Measurements from ENCODE around the gene DAAM1.

DAAM1 gene

DNA sequence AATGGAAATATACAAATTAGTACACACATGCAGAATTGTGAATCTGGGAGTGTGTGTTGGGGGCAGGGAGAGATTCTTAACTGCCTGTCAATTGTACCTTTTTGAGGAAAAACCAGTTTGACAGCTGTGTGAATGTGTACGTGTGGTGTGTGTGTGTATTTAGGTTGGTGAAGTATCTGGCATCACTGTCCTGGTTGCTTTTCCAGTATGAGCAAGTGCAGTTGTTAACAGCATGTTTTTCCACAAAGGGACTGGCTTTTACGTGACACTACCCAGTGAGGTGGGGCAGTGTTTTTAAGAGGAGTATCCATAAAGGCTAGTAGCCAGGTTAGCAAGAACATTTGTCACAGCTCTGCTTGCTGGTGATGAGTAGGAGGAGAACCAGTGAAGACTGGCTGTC lies 56.1 kb downstream of the DAAM1 start:
- H3K4me3 ChIP-seq (ENCODE audit: low read depth, low read length) = no peak overlapping the region
- H3K9ac ChIP-seq (ENCODE audit: low read depth, low read length) = no peak overlapping the region
- no peak overlapping the region for H3K27ac ChIP-seq (ENCODE audit: low read depth, low read length)
- H3K9me3 ChIP-seq (ENCODE audit: control insufficient read depth, insufficient read depth, low read length) = no peaks in the 10 kb centered on the region
- peaks cover 13% of the 10 kb centered on the region; the same call in 1 of the 2 replicates for H3K4me1 ChIP-seq (ENCODE audit: control insufficient read depth, insufficient read depth, low read length)
- H3K36me3 ChIP-seq (ENCODE audit: control insufficient read depth, insufficient read depth, low read length) = no peaks in the 10 kb centered on the region
- no peaks in the 10 kb centered on the region for H3K27me3 ChIP-seq (ENCODE audit: control insufficient read depth, insufficient read depth, low read length)

DNA sequence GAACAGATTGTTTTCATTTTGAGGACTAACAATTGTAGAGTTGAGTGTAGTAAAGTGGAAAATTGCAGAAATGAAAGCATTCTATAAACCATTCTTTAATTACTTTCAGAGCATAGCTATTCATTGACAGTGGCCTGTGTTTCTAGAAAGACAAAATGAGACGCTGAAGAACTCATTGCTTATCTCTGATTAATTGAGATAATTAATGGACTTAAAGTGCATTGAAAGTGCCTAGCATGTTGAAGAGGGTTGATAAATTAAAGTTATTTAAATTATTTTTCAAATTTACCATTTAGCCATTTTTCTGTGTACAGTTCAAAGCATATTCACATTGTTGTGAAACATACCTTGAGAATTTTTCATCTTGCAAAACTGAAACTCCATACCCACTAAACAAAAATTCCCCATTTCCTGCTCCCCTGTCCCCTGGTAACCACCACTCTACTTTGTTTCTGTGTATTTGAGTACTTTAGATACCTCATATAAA lies 57.4 kb downstream of the DAAM1 start:
- Histone ChIP-seq H3K9ac (ENCODE audit: low read depth, low read length) (no peak overlapping the region), H3K4me1 (ENCODE audit: control insufficient read depth, insufficient read depth, low read length) (peaks cover 13% of the 10 kb centered on the region; the same call in 1 of the 2 replicates), H3K27ac (ENCODE audit: low read depth, low read length) (no peak overlapping the region), H3K27me3 (ENCODE audit: control insufficient read depth, insufficient read depth, low read length) (no peaks in the 10 kb centered on the region), H3K4me3 (ENCODE audit: low read depth, low read length) (no peak overlapping the region), H3K36me3 (ENCODE audit: control insufficient read depth, insufficient read depth, low read length) (no peaks in the 10 kb centered on the region), H3K9me3 (ENCODE audit: control insufficient read depth, insufficient read depth, low read length) (no peaks in the 10 kb centered on the region)

DNA sequence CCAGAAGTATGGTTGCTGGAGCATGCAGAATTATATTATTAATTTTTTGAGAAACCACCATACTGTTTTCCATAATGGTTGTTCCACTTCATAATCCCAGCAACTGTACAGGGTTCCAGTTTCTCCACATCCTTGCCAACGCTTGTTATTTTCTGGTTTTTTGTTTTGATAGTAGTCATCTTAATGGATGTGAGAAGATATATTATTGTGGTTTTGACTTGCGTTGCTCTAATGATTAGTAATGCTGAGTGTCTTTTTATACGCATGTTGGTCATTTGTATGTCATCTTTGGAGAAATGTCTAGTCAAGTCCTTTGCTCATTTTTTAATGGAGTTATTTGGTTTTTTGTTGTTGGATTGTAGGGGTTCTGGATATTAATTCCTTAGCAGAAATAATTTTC lies 58.1 kb downstream of the DAAM1 start:
- Histone ChIP-seq H3K27ac (ENCODE audit: low read depth, low read length) (no peak overlapping the region), H3K4me1 (ENCODE audit: control insufficient read depth, insufficient read depth, low read length) (peaks cover 13% of the 10 kb centered on the region; the same call in 1 of the 2 replicates), H3K4me3 (ENCODE audit: low read depth, low read length) (no peak overlapping the region), H3K9me3 (ENCODE audit: control insufficient read depth, insufficient read depth, low read length) (no peaks in the 10 kb centered on the region), H3K27me3 (ENCODE audit: control insufficient read depth, insufficient read depth, low read length) (no peaks in the 10 kb centered on the region), H3K9ac (ENCODE audit: low read depth, low read length) (no peak overlapping the region), H3K36me3 (ENCODE audit: control insufficient read depth, insufficient read depth, low read length) (no peaks in the 10 kb centered on the region)

DNA sequence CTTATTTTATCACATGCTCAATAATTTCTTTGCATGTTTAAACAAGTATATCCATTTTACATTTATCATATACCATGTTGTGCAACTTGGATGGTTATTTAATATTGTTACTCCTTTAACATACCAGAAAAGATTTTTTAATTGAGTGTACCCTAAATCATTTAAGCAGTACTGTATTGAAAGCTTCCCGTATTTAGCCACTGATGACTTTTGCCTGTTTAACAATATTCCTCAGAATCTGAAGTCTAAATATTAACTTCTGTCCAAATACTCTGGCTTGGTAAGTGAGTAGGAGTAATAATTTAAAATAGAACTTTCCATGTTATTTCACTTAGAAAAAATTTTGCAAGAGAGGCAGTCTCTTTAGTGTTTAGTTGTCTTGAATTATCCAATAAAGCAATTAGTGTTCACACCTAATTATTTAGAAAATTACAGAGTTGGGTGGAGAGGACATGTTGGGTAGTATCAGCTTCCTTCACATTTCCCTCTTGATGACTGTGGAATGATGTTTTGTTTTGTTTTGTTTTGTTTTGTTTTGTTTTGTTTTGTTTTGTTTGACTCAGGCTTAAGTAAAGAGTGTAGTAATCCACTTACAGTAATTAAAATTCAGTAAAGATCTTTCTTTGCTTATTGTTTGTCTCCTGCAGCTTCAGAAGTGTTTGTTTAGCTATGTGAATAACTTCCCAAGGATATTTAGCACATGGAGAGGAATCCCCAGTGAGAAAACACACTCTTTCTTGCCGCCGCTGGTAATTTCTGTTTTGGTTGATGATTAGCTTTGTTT lies 59.5 kb downstream of the DAAM1 start:
- Histone ChIP-seq H3K9ac (ENCODE audit: low read depth, low read length) (no peak overlapping the region), H3K27ac (ENCODE audit: low read depth, low read length) (no peak overlapping the region), H3K9me3 (ENCODE audit: control insufficient read depth, insufficient read depth, low read length) (no peaks in the 10 kb centered on the region), H3K4me1 (ENCODE audit: control insufficient read depth, insufficient read depth, low read length) (peaks cover 26% of the 10 kb centered on the region), H3K36me3 (ENCODE audit: control insufficient read depth, insufficient read depth, low read length) (no peaks in the 10 kb centered on the region), H3K27me3 (ENCODE audit: control insufficient read depth, insufficient read depth, low read length) (no peaks in the 10 kb centered on the region), H3K4me3 (ENCODE audit: low read depth, low read length) (no peak overlapping the region)

DNA sequence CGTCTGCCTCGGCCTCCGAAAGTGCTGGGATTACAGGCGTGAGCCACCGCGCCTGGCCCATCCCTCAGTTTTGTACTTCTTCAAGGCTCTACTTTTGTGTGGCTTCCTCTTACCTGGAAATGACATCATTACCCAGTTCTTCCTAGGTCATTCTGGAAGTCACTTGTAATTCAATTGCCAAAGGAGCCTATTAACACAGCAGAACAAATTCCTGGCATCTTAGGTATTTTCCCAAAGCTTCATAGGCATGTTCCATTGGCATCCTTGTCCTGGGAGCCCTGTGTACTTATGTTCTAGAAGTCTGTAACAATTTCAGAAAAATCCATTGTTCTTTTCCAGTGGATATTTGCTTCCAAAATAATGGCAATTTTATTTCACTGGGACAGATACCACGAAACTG lies 60.6 kb downstream of the DAAM1 start:
- no peaks in the 10 kb centered on the region for H3K36me3 ChIP-seq (ENCODE audit: control insufficient read depth, insufficient read depth, low read length)
- H3K4me1 ChIP-seq (ENCODE audit: control insufficient read depth, insufficient read depth, low read length) = peaks cover 33% of the 10 kb centered on the region
- no peak overlapping the region for H3K4me3 ChIP-seq (ENCODE audit: low read depth, low read length)
- no peaks in the 10 kb centered on the region for H3K27me3 ChIP-seq (ENCODE audit: control insufficient read depth, insufficient read depth, low read length)
- H3K27ac ChIP-seq (ENCODE audit: low read depth, low read length) = no peak overlapping the region
- no peak overlapping the region for H3K9ac ChIP-seq (ENCODE audit: low read depth, low read length)
- no peaks in the 10 kb centered on the region for H3K9me3 ChIP-seq (ENCODE audit: control insufficient read depth, insufficient read depth, low read length)

DNA sequence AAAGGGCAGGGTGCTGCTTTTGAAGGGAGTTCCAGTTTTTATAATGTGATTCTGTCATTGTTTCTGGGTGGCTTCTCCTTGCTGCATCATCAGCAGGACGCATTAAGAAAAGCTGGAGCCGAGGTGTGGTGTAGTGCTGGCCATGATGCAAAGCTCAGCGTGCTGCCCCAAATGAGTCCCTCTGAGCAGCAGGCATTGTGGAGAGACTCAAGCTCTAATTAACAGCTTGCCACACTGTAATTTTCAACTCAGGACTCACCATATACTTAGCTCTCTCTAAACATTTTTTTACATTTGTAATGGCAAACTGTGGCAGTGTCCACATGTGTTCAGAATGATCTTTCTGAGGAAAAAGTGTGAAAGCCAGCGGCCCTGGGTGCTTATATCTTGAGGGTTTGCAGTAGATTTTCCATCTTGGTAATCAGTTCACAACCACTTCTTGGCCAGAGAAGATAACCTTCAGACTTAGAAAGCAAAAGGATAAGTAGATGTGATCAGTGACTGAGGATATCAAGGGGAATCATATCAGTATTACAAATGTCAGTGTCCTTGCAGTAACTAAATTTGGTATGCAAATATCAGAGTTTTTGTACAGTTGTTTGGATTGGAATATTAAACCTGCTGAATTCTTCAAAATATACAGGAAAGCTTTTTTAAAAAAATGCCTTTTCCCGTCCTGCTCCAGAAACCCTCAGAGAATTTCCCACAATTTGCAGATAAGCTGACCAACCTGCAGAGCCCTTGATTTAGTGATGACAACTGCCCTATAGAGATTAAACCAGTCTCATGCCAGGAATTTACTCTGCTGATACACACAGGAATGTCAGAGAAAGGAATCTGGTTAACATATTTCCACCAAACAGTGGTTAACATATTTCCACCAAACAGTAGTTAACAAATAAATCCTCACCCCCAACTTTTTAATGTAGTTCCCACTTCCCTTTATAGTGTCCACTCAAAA lies 63.6 kb downstream of the DAAM1 start:
- Histone ChIP-seq H3K27me3 (ENCODE audit: control insufficient read depth, insufficient read depth, low read length) (no peaks in the 10 kb centered on the region), H3K9ac (ENCODE audit: low read depth, low read length) (no peak overlapping the region), H3K4me1 (ENCODE audit: control insufficient read depth, insufficient read depth, low read length) (peaks cover 47% of the 10 kb centered on the region), H3K9me3 (ENCODE audit: control insufficient read depth, insufficient read depth, low read length) (no peaks in the 10 kb centered on the region), H3K4me3 (ENCODE audit: low read depth, low read length) (no peak overlapping the region), H3K27ac (ENCODE audit: low read depth, low read length) (no peak overlapping the region), H3K36me3 (ENCODE audit: control insufficient read depth, insufficient read depth, low read length) (no peaks in the 10 kb centered on the region)

DNA sequence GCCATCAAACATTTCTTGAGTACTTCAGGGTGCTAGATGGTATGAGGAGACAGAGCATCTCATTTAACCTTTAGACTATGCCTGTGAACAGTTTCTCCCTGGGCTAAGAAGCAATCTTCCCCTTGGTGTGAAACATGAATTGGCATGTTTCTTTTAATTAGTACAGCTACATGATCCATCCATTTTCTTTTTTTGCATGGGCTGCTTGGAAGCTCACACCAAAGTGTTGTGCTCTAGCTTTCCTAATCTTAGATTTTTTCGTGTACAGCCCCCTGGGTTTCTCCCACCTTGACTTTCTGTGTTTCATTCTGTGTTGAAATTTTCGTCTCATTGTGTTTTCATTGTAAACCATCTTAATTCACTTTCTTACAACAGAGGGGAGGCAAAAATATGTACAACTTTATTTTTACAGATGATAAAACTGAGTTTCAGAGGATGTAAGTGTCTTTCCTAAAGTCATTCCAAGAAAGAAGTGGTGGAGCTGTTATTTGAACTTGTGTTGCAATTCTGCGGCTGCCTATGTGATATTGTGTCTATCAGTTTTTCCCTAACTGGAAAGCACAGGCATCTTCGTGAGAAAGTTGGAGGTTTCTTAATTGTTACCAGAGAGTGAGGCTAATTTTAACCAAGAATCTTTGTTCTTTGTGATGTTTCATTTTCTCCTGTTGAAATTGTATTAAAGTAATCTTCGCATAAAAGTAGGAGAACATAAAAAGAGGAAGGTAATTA lies 64.5 kb downstream of the DAAM1 start:
- H3K4me1 ChIP-seq (ENCODE audit: control insufficient read depth, insufficient read depth, low read length) = peaks cover 41% of the 10 kb centered on the region

DNA sequence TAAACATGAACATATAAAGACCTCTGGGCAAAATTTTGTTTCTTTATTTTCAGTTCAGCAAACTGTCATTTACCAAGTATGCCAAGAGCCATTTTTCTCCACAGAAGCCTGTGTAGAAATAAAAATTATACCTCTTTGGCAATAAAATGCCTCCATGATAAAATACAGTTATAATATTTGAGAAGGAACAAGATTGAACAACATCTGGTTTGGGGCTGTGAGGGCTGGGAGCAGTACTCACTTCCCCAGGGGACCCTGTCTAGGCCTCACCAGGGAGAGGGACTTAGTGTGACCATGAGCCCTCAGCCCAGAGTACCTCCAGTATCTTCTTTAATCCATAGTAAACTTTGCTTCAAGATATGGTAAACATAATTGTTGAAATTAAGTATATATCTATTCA lies 65.1 kb downstream of the DAAM1 start:
- peaks cover 35% of the 10 kb centered on the region for H3K4me1 ChIP-seq (ENCODE audit: control insufficient read depth, insufficient read depth, low read length)
- H3K27ac ChIP-seq (ENCODE audit: low read depth, low read length) = no peak overlapping the region
- H3K4me3 ChIP-seq (ENCODE audit: low read depth, low read length) = no peak overlapping the region
- no peaks in the 10 kb centered on the region for H3K9me3 ChIP-seq (ENCODE audit: control insufficient read depth, insufficient read depth, low read length)
- H3K36me3 ChIP-seq (ENCODE audit: control insufficient read depth, insufficient read depth, low read length) = no peaks in the 10 kb centered on the region
- no peaks in the 10 kb centered on the region for H3K27me3 ChIP-seq (ENCODE audit: control insufficient read depth, insufficient read depth, low read length)
- no peak overlapping the region for H3K9ac ChIP-seq (ENCODE audit: low read depth, low read length)

More for the DNA sequence above, 64.5 kb downstream of the DAAM1 start:
- no peaks in the 10 kb centered on the region for H3K9me3 ChIP-seq (ENCODE audit: control insufficient read depth, insufficient read depth, low read length)
- no peak overlapping the region for H3K4me3 ChIP-seq (ENCODE audit: low read depth, low read length)
- no peaks in the 10 kb centered on the region for H3K27me3 ChIP-seq (ENCODE audit: control insufficient read depth, insufficient read depth, low read length)
- no peak overlapping the region for H3K9ac ChIP-seq (ENCODE audit: low read depth, low read length)
- no peak overlapping the region for H3K27ac ChIP-seq (ENCODE audit: low read depth, low read length)
- H3K36me3 ChIP-seq (ENCODE audit: control insufficient read depth, insufficient read depth, low read length) = no peaks in the 10 kb centered on the region

DNA sequence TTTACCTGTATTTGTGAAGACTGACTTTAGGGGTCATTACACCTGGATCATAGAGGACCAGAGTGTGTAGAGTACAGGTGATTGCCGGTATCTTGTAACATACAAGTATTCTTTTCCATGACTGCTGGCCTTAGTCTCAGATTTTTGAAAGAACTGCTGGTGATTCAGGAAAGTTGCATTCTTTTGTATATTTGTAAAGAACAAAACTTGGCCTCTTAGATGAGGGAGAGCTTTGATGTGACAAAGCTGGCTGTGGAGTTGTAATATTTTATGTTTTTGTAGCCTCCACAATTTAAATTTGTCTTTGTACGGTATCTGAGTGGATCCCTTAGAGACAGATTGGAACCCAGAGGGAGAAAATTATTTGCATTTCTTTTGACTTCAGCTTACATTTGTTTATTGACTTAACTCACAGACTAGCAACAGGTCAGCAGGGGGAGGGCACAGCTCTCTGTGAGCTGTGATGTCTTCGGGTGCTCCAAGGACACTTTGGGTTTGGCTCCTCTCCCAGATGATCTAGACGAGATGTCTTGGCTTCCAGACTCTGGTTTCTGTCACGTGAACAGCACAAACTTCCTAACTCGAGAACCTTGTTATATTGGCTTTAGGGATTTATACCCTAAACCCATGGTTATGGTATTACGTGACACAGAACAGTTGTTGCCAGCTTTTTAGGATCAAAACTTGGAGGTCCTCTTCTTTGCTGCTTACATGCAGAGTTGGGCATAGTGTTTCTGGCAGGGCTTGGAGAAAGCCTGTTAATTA lies 65.9 kb downstream of the DAAM1 start:
- H3K27ac ChIP-seq (ENCODE audit: low read depth, low read length) = peak overlapping the region; percentile 8
- H3K36me3 ChIP-seq (ENCODE audit: control insufficient read depth, insufficient read depth, low read length) = no peaks in the 10 kb centered on the region
- peaks cover 34% of the 10 kb centered on the region for H3K4me1 ChIP-seq (ENCODE audit: control insufficient read depth, insufficient read depth, low read length)
- H3K27me3 ChIP-seq (ENCODE audit: control insufficient read depth, insufficient read depth, low read length) = no peaks in the 10 kb centered on the region
- H3K9ac ChIP-seq (ENCODE audit: low read depth, low read length) = no peak overlapping the region
- H3K4me3 ChIP-seq (ENCODE audit: low read depth, low read length) = no peak overlapping the region
- H3K9me3 ChIP-seq (ENCODE audit: control insufficient read depth, insufficient read depth, low read length) = no peaks in the 10 kb centered on the region

DNA sequence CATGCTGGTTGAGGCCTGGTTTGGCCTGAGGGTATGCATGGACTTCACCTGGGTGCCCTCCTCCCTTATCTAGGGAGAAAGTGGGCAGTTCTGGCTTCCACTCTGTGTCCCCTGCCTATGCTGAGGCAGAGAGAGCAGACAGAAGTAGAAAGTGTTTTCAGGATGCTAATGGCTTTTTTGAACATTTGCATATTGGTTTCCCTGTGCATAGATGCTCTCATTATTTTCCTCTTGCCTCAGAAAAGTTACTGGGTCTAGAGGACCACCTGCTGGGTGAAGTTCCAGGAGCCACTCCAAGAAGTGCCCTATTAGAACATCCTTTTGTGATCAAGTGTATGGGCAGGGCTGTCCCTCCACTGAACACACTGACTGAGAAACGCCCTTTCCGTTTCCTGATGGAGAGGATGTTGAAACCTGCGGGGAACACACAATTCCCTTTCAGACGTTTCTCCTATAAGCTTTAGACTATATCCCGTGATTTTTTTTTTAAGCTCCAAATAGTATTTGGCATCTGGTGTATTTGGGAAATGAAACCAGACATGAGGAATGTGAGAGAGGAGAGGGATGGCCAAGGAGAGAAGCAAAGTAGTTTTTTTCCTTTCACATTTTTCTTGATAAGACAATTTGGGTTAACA lies 66.6 kb downstream of the DAAM1 start:
- H3K27ac ChIP-seq (ENCODE audit: low read depth, low read length) = no peak overlapping the region
- H3K27me3 ChIP-seq (ENCODE audit: control insufficient read depth, insufficient read depth, low read length) = no peaks in the 10 kb centered on the region
- peaks cover 34% of the 10 kb centered on the region for H3K4me1 ChIP-seq (ENCODE audit: control insufficient read depth, insufficient read depth, low read length)
- no peaks in the 10 kb centered on the region for H3K9me3 ChIP-seq (ENCODE audit: control insufficient read depth, insufficient read depth, low read length)
- no peak overlapping the region for H3K9ac ChIP-seq (ENCODE audit: low read depth, low read length)
- no peak overlapping the region for H3K4me3 ChIP-seq (ENCODE audit: low read depth, low read length)
- H3K36me3 ChIP-seq (ENCODE audit: control insufficient read depth, insufficient read depth, low read length) = no peaks in the 10 kb centered on the region
